ENCODE data around the gene PAM. TPM values are rescaled to one million over a fixed set of nuclear protein-coding genes. Genes with fewer than 3 reads are reported as not detected.

PAM gene
- total and polyA plus RNA-seq, 3 experiments from 2014 or later: 58.7 to 65.0 (median 59.8) TPM

DNA sequence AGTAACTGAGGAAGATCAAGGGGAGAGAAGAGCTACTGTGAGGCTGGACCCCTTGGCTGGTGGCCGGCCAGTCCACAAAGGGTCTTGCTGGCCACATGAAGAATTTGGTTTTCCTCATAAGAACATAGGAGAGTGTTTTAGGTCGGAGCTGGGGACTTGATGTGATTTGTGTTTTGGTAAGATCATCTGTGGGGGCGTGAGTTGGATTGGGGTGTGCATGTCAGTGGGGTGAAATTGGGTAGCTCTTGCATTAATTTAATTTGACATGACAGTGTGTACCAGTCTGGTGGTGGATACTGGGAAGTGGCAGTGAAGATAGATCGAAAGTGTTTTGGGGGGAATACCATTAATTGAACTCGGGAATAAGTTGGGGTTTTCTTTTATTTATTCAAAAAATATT is 8.6 kb downstream of the PAM start:
- Mint-ChIP-seq H3K36me3 (no peaks in the 10 kb centered on the region), H3K4me3 (peak overlapping the region; percentile 5 to 72 (median 61)), H3K4me1 (peaks cover 73 to 90% (median 88%) of the 10 kb centered on the region in 3 donors), H3K9me3 (no peaks in the 10 kb centered on the region), H3K27me3 (no peaks in the 10 kb centered on the region), H3K27ac (peak overlapping the region; percentile 6 to 77 (median 56))
- Histone ChIP-seq H3K4me1 (ENCODE audit: insufficient read depth, low read length) (peaks cover 36% of the 10 kb centered on the region), H3K36me3 (ENCODE audit: insufficient read depth, low read length) (no peaks in the 10 kb centered on the region), H3K4me3 (ENCODE audit: low read length) (no peak overlapping the region), H3K9me3 (ENCODE audit: low read length) (no peaks in the 10 kb centered on the region), H3K27ac (ENCODE audit: low read depth, low read length) (no peak overlapping the region), H3K27me3 (ENCODE audit: insufficient read depth, low read length, poor library complexity, severe bottlenecking) (no peaks in the 10 kb centered on the region)
- no peak for DNase-seq
- POLR2A ChIA-PET: interaction anchor here (1.8 kb wide), 1 partner anchor 8 kb away, joined by 7 read pairs; the partner anchor contains the start of gene PAM
- CTCF ChIA-PET: interaction anchor here (1.1 to 2.2 kb wide), 2 partner anchors 9 to 17 kb away, joined by 3 to 8 read pairs; no protein-coding TSS in a partner anchor

DNA sequence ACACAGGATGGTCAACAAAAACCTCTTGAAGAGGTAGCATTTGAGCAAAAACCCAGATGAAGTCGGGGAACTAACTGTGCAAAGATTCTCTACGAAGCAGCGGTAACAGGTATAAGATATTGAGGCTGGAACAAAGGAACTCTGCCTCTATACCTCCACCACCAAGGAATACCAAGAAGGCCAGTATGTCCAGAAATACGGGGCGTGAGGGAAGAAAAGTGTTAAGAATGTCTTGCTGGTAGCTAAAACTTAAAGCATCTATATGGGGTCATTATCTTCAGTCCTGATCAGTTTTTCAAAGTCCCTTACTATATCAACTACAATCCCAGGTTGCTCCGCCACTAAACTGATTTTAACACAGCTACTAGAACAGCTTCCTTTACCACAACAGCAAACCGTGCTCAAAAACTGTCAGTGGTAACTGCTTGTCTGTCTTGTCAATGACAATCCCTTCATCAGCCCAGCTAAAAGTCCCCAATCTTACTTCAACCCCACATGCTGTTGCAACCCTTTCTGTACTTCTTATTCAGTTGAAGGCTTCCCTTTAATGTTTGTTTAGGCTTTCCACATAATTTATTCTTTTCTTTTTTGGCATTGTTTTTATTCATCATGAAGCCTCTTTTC is 9.4 kb downstream of the PAM start:
- H3K27ac Mint-ChIP-seq: peak overlapping the region; percentile 2 to 83 (median 54)
- POLR2A ChIA-PET: interaction anchor here (1.8 kb wide), 1 partner anchor 9 kb away, joined by 7 read pairs; the partner anchor contains the start of gene PAM
- H3K4me1 Mint-ChIP-seq: peaks cover 69 to 83% (median 81%) of the 10 kb centered on the region in 3 donors
- CTCF ChIA-PET: interaction anchor here (0.6 to 2.2 kb wide), 5 partner anchors 9 to 219 kb away, joined by 3 to 8 read pairs (median 6); partner anchors contain the start of gene PAM
- H3K27me3 Mint-ChIP-seq: no peaks in the 10 kb centered on the region
- H3K9me3 ChIP-seq (ENCODE audit: low read length): no peaks in the 10 kb centered on the region
- peak in 1 of 5 donors; percentile 25 for DNase-seq
- no peak overlapping the region for H3K27ac ChIP-seq (ENCODE audit: low read depth, low read length)
- H3K9me3 Mint-ChIP-seq: no peaks in the 10 kb centered on the region
- H3K4me3 Mint-ChIP-seq: peak overlapping the region; percentile 19 to 80 (median 56)
- H3K36me3 Mint-ChIP-seq: no peaks in the 10 kb centered on the region
- H3K4me1 ChIP-seq (ENCODE audit: insufficient read depth, low read length): peaks cover 36% of the 10 kb centered on the region
- no peaks in the 10 kb centered on the region for H3K36me3 ChIP-seq (ENCODE audit: insufficient read depth, low read length)
- H3K27me3 ChIP-seq (ENCODE audit: insufficient read depth, low read length, poor library complexity, severe bottlenecking): no peaks in the 10 kb centered on the region
- H3K4me3 ChIP-seq (ENCODE audit: low read length): no peak overlapping the region

DNA sequence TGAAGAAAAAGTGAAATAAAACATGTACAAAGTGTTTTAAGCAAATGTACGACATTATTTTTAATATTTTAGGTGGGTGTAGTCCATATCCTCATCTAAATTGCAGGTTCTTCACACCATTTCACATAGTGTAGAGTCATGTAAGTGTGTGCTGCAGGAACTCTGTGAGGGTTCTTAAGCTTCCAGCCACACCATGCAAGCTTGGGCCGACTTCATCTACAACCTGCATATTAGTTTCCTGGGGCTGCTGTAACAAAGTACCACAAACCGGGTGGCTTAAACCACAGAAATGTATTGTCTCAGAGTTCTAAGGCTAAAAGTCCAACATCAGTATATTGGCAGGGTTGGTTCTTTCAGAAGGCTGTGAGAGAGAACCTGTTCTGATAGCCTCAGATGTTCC is 10.2 kb downstream of the PAM start:
- Mint-ChIP-seq H3K4me3 (peak overlapping the region; percentile 19 to 80 (median 56)), H3K27ac (peak overlapping the region; percentile 2 to 75 (median 49)), H3K27me3 (no peaks in the 10 kb centered on the region), H3K36me3 (no peaks in the 10 kb centered on the region), H3K4me1 (peaks cover 61 to 74% (median 72%) of the 10 kb centered on the region in 3 donors), H3K9me3 (no peaks in the 10 kb centered on the region)
- Histone ChIP-seq H3K4me1 (ENCODE audit: insufficient read depth, low read length) (peaks cover 36% of the 10 kb centered on the region), H3K4me3 (ENCODE audit: low read length) (no peak overlapping the region), H3K27me3 (ENCODE audit: insufficient read depth, low read length, poor library complexity, severe bottlenecking) (no peaks in the 10 kb centered on the region), H3K9me3 (ENCODE audit: low read length) (no peaks in the 10 kb centered on the region), H3K36me3 (ENCODE audit: insufficient read depth, low read length) (no peaks in the 10 kb centered on the region), H3K27ac (ENCODE audit: low read depth, low read length) (no peak overlapping the region)
- DNase-seq: no peak
- CTCF ChIA-PET: interaction anchor here (0.6 to 1.6 kb wide), 4 partner anchors 10 to 74 kb away, joined by 3 to 7 read pairs (median 5); partner anchors contain the start of gene PAM
- POLR2A ChIA-PET: no interaction called here

DNA sequence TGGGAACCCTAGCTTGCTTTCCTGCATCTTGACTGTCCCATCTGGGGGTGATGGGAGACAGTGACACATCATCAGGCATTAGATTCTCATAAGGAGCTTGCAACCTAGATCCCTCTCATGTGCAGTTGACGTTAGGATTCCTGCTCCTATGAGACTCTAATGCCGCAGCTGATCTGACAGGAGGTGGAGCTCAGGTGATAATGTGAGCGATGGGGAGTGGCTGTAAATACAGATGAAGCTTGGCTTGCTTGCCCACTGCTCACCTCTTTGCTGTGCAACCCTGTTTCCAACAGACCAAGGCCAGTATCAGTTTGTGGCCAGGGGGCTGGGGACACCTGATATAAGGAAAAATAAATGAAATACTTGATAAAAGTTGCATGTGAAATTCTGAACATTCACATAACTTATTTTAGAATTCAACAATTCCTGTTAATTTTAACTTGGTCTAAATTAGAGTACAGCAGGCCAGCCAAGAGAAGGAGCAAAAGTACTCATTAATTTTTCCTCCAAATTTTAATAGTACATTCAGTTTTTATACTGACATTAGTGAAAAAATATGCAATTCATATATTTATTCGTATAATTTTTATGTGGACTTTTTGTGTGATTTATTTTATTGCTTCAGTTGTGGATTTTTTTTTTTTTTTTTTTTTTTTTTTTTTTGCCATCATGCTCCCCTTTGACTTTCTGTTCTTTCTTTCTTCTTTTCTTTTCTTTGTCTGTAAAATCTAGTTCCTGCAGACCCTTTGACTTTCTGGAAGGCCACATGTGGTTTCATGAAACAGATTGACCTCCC is 11.4 kb downstream of the PAM start:
- H3K4me1 Mint-ChIP-seq: peaks cover 60 to 63% (median 61%) of the 10 kb centered on the region in 3 donors
- no peak for DNase-seq
- Histone ChIP-seq H3K36me3 (ENCODE audit: insufficient read depth, low read length) (no peaks in the 10 kb centered on the region), H3K27ac (ENCODE audit: low read depth, low read length) (no peak overlapping the region), H3K4me3 (ENCODE audit: low read length) (no peak overlapping the region), H3K9me3 (ENCODE audit: low read length) (no peaks in the 10 kb centered on the region), H3K27me3 (ENCODE audit: insufficient read depth, low read length, poor library complexity, severe bottlenecking) (no peaks in the 10 kb centered on the region), H3K4me1 (ENCODE audit: insufficient read depth, low read length) (peaks cover 32% of the 10 kb centered on the region)
- H3K27ac Mint-ChIP-seq: peak overlapping the region in 4 of 8 donors; percentile 5 to 48 (median 39)
- H3K36me3 Mint-ChIP-seq: no peaks in the 10 kb centered on the region
- no peaks in the 10 kb centered on the region for H3K9me3 Mint-ChIP-seq
- peak overlapping the region in 3 of 7 donors; percentile 5 to 29 (median 13) for H3K4me3 Mint-ChIP-seq
- POLR2A ChIA-PET: no interaction called here
- no peaks in the 10 kb centered on the region for H3K27me3 Mint-ChIP-seq
- CTCF ChIA-PET: interaction anchor here (1.0 to 1.6 kb wide), 2 partner anchors 10 to 14 kb away, joined by 4 to 6 read pairs; no protein-coding TSS in a partner anchor

DNA sequence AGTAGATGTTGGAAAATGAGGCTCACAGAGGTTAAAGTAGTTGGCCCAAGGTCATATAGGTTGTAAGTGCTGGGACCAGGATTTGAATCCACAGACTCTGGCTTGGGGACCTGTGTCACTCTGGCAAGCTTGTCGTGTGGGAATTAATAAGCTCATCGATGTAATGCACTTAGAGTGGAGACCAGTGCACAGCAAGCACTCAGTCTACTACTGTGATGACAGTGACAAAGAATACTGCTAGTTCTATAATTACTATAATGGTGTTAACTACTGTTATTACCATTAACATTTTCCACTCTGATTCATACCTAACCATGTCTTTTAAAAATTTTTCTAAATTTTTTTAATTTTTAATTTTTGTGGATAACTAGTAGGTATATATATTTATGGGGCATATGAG is 12.8 kb downstream of the PAM start:
- H3K36me3 Mint-ChIP-seq: no peaks in the 10 kb centered on the region
- Histone ChIP-seq H3K9me3 (ENCODE audit: low read length) (no peaks in the 10 kb centered on the region), H3K4me3 (ENCODE audit: low read length) (no peak overlapping the region), H3K4me1 (ENCODE audit: insufficient read depth, low read length) (peaks cover 24% of the 10 kb centered on the region), H3K36me3 (ENCODE audit: insufficient read depth, low read length) (no peaks in the 10 kb centered on the region), H3K27me3 (ENCODE audit: insufficient read depth, low read length, poor library complexity, severe bottlenecking) (no peaks in the 10 kb centered on the region), H3K27ac (ENCODE audit: low read depth, low read length) (no peak overlapping the region)
- peak overlapping the region in 1 of 8 donors; percentile 12 for H3K27ac Mint-ChIP-seq
- H3K4me3 Mint-ChIP-seq: peak overlapping the region in 1 of 7 donors; percentile 13
- no peak for DNase-seq
- H3K27me3 Mint-ChIP-seq: no peaks in the 10 kb centered on the region
- ChIA-PET CTCF (no interaction called here), POLR2A (no interaction called here)
- H3K4me1 Mint-ChIP-seq: peaks cover 48 to 60% (median 51%) of the 10 kb centered on the region in 3 donors
- no peaks in the 10 kb centered on the region for H3K9me3 Mint-ChIP-seq

DNA sequence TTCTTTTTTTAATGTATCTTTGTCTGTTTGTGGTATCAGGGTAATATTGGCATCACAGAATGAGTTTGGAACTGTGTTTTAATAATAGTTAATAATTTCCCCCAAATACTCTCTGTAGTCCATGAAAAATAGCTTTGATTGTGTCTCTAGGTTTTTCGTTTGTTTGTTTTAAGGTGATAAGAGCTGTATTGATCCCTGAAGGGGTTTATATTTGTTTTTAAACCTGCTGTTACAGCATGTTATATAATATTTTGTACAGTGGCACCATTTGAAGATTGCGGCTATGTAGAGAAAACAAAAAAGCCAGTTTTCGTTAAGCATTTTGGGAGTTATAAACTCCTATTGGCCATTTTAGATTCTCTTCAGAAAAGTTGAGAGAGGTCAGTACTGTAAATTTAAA is 15.7 kb downstream of the PAM start:
- ChIA-PET POLR2A (no interaction called here), CTCF (interaction anchor here (1.4 kb wide), 1 partner anchor 10 kb away, joined by 4 read pairs; no protein-coding TSS in a partner anchor)
- no peaks in the 10 kb centered on the region for H3K36me3 Mint-ChIP-seq
- H3K4me1 Mint-ChIP-seq: peaks cover 34 to 42% (median 35%) of the 10 kb centered on the region in 3 donors
- H3K27me3 Mint-ChIP-seq: no peaks in the 10 kb centered on the region
- DNase-seq: no peak
- Histone ChIP-seq H3K27me3 (ENCODE audit: insufficient read depth, low read length, poor library complexity, severe bottlenecking) (no peaks in the 10 kb centered on the region), H3K36me3 (ENCODE audit: insufficient read depth, low read length) (no peaks in the 10 kb centered on the region), H3K27ac (ENCODE audit: low read depth, low read length) (no peak overlapping the region), H3K4me1 (ENCODE audit: insufficient read depth, low read length) (peaks cover 5% of the 10 kb centered on the region), H3K4me3 (ENCODE audit: low read length) (no peak overlapping the region), H3K9me3 (ENCODE audit: low read length) (no peaks in the 10 kb centered on the region)
- H3K4me3 Mint-ChIP-seq: peak overlapping the region in 1 of 7 donors; percentile 34
- no peak overlapping the region for H3K27ac Mint-ChIP-seq
- no peaks in the 10 kb centered on the region for H3K9me3 Mint-ChIP-seq

DNA sequence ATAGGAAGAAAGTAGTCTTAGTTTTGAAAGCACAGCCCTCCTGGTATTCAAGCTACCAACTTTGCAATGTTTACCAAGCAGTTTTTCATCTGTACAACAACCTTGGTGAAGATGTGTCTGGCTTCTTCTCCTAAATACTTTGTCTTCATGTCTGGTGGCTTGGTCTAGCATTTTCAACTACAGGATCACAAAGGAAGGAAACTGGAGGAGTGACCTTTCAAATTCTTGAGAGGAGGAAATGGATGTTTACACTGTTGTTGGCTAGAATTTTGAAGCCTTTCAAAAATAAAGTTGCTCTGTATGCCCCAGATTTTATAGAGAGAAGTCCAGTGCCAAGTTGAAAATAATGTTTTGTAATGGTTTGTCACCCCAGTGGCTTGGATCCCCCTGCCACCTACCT is 16.3 kb downstream of the PAM start:
- no peak for DNase-seq
- peaks cover 0 to 3% (median 0%) of the 10 kb centered on the region in 5 donors for H3K9me3 Mint-ChIP-seq
- Histone ChIP-seq H3K27ac (ENCODE audit: low read depth, low read length) (no peak overlapping the region), H3K4me1 (ENCODE audit: insufficient read depth, low read length) (peaks cover 5% of the 10 kb centered on the region), H3K9me3 (ENCODE audit: low read length) (no peaks in the 10 kb centered on the region), H3K27me3 (ENCODE audit: insufficient read depth, low read length, poor library complexity, severe bottlenecking) (no peaks in the 10 kb centered on the region), H3K36me3 (ENCODE audit: insufficient read depth, low read length) (no peaks in the 10 kb centered on the region), H3K4me3 (ENCODE audit: low read length) (no peak overlapping the region)
- peak overlapping the region in 5 of 8 donors; percentile 19 to 77 (median 48) for H3K27ac Mint-ChIP-seq
- peak overlapping the region in 5 of 7 donors; percentile 3 to 35 (median 12) for H3K4me3 Mint-ChIP-seq
- H3K27me3 Mint-ChIP-seq: no peaks in the 10 kb centered on the region
- H3K4me1 Mint-ChIP-seq: peaks cover 35 to 46% (median 37%) of the 10 kb centered on the region in 3 donors
- H3K36me3 Mint-ChIP-seq: peaks cover 2 to 5% (median 2%) of the 10 kb centered on the region in 3 donors
- POLR2A ChIA-PET: no interaction called here
- CTCF ChIA-PET: interaction anchor here (1.4 kb wide), 1 partner anchor 9 kb away, joined by 4 read pairs; no protein-coding TSS in a partner anchor

Measured in CD8-positive, alpha-beta memory T cell (primary cell).